HEK293T (cell line): ENCODE measurements around the gene RNF227.

Experiments
- BHLHE40 ChIP-seq: fragments of 450-650 bp; IDR thresholded peaks from 2 replicates; pipeline ENCODE4 v1.6.1; 2016; ENCODE audit warnings: mild to moderate bottlenecking, moderate library complexity, borderline replicate concordance
- CTBP1 ChIP-seq: fragments of 450-650 bp; IDR thresholded peaks from 2 replicates; pipeline ENCODE4 v1.6.1; 2016; ENCODE audit warnings: borderline replicate concordance
- FOXK2 ChIP-seq: fragments of 450-650 bp; IDR thresholded peaks from 2 replicates; pipeline ENCODE4 v1.6.1; 2016; ENCODE audit warnings: mild to moderate bottlenecking
- FOXM1 ChIP-seq: fragments of 450-650 bp; IDR thresholded peaks from 2 replicates; pipeline ENCODE4 v1.6.1; 2017; ENCODE audit warnings: mild to moderate bottlenecking, borderline replicate concordance
- L3MBTL2 ChIP-seq: fragments of 450-650 bp; conservative IDR thresholded peaks from 2 replicates; pipeline ENCODE4 v1.6.1; 2016; ENCODE audit warnings: mild to moderate bottlenecking
- NFRKB ChIP-seq: fragments of 450-650 bp; IDR thresholded peaks from 2 replicates; pipeline ENCODE4 v1.6.1; 2016; ENCODE audit warnings: mild to moderate bottlenecking, moderate library complexity
- PKNOX1 ChIP-seq: fragments of 450-650 bp; IDR thresholded peaks from 2 replicates; pipeline ENCODE4 v1.6.1; 2016
- SP1 ChIP-seq: fragments of 450-650 bp; IDR thresholded peaks from 2 replicates; pipeline ENCODE4 v1.6.1; 2017
- SUZ12 ChIP-seq: fragments of 450-650 bp; IDR thresholded peaks from 2 replicates; pipeline ENCODE4 v1.6.1; 2016; ENCODE audit warnings: mild to moderate bottlenecking
- TARDBP ChIP-seq: fragments of 450-650 bp; IDR thresholded peaks from 2 replicates; pipeline ENCODE4 v1.6.1; 2016

- TF ChIP-seq SP1, result no peak
- no peak for TF ChIP-seq FOXM1
- no peak for TF ChIP-seq PKNOX1
- TF ChIP-seq TARDBP, result no peak
- TF ChIP-seq FOXK2, result no peak
- no peak for TF ChIP-seq NFRKB
- TF ChIP-seq SUZ12, result no peak
- no peak for TF ChIP-seq BHLHE40
- TF ChIP-seq L3MBTL2, result no peak
- no peak for TF ChIP-seq CTBP1
Measured at GRCh38 chr17:7961421-7961820, 45.3 kb upstream of the RNF227 start.
